ENCODE data around the gene MACROD2. TPM values are rescaled to one million over a fixed set of nuclear protein-coding genes. Genes with fewer than 3 reads are reported as not detected.

MACROD2 gene
- total RNA-seq, 1 experiment from 2014 or later = 0.24 TPM

- DNase-seq (ENCODE audit: low read depth) = no peak
Measured at GRCh38 chr20:15576411-15576810, 1581.1 kb downstream of the MACROD2 start.

GRCh38 chr20:15578113-15578512 is 1582.8 kb downstream of the MACROD2 start:
- DNase-seq (ENCODE audit: low read depth) = no peak

GRCh38 chr20:15579688-15580087 is 1584.4 kb downstream of the MACROD2 start:
- DNase-seq (ENCODE audit: low read depth) = no peak

GRCh38 chr20:15582146-15582760 is 1586.9 kb downstream of the MACROD2 start:
- DNase-seq (ENCODE audit: low read depth) = no peak

- DNase-seq (ENCODE audit: low read depth) = no peak
Measured at GRCh38 chr20:15584507-15584906, 1589.2 kb downstream of the MACROD2 start.

- DNase-seq (ENCODE audit: low read depth) = no peak
Measured at GRCh38 chr20:15593081-15593480, 1597.8 kb downstream of the MACROD2 start.

- DNase-seq (ENCODE audit: low read depth) = no peak
Measured at GRCh38 chr20:15594158-15594695, 1598.9 kb downstream of the MACROD2 start.

GRCh38 chr20:15596220-15596890 is 1601.0 kb downstream of the MACROD2 start:
- DNase-seq (ENCODE audit: low read depth) = no peak

GRCh38 chr20:15597306-15597705 is 1602.0 kb downstream of the MACROD2 start:
- no peak for DNase-seq (ENCODE audit: low read depth)

GRCh38 chr20:15599961-15600360 is 1604.6 kb downstream of the MACROD2 start:
- no peak for DNase-seq (ENCODE audit: low read depth)

- DNase-seq (ENCODE audit: low read depth) = no peak
Measured at GRCh38 chr20:15600565-15600964, 1605.2 kb downstream of the MACROD2 start.

- no peak for DNase-seq (ENCODE audit: low read depth)
Measured at GRCh38 chr20:15603506-15603905, 1608.2 kb downstream of the MACROD2 start.

- peak; percentile 23 for DNase-seq (ENCODE audit: low read depth)
Measured at GRCh38 chr20:15603978-15604805, 1608.9 kb downstream of the MACROD2 start.

- DNase-seq (ENCODE audit: low read depth) = no peak
Measured at GRCh38 chr20:15609921-15610320, 1614.6 kb downstream of the MACROD2 start.

- DNase-seq (ENCODE audit: low read depth) = no peak
Measured at GRCh38 chr20:15610787-15611186, 1615.5 kb downstream of the MACROD2 start.

- no peak for DNase-seq (ENCODE audit: low read depth)
Measured at GRCh38 chr20:15611541-15611940, 1616.2 kb downstream of the MACROD2 start.

- DNase-seq (ENCODE audit: low read depth) = no peak
Measured at GRCh38 chr20:15612198-15612597, 1616.9 kb downstream of the MACROD2 start.

GRCh38 chr20:15612769-15613168 is 1617.5 kb downstream of the MACROD2 start:
- DNase-seq (ENCODE audit: low read depth) = no peak

GRCh38 chr20:15613530-15613929 is 1618.2 kb downstream of the MACROD2 start:
- DNase-seq (ENCODE audit: low read depth) = no peak

GRCh38 chr20:15616626-15617025 is 1621.3 kb downstream of the MACROD2 start:
- DNase-seq (ENCODE audit: low read depth) = no peak

GRCh38 chr20:15618110-15618509 is 1622.8 kb downstream of the MACROD2 start:
- no peak for DNase-seq (ENCODE audit: low read depth)

GRCh38 chr20:15618912-15619311 is 1623.6 kb downstream of the MACROD2 start:
- peak; percentile 42 for DNase-seq (ENCODE audit: low read depth)

All from RPMI7951 (cell line).